Eye (tissue), 1 donor: Measurements from ENCODE around the gene C2orf49.
A peak's percentile ranks its signal among the peaks of the same experiment; 100 is the strongest.

Source experiments
- DNase-seq: peaks from one replicate; pipeline ENCODE4 v3.0.0-alpha.2; 2015

The C2orf49 gene

GRCh38 chr2:105337122-105338019 is at the start of gene C2orf49:
Gene C2orf49, plus strand, starts transcription at chr2:105337540. Its CDS starts 48 bp downstream, at chr2:105337588.
- DNase-seq: peak; percentile 98

GRCh38 chr2:105287692-105288091 is 49.6 kb upstream of the C2orf49 start:
- peak; percentile 37 for DNase-seq

GRCh38 chr2:105288133-105288532 is 49.2 kb upstream of the C2orf49 start:
- DNase-seq: no peak

- no peak for DNase-seq
Measured at GRCh38 chr2:105290981-105291660, 46.2 kb upstream of the C2orf49 start.

GRCh38 chr2:105291981-105292380 is 45.4 kb upstream of the C2orf49 start:
- DNase-seq: no peak

- peak; percentile 22 for DNase-seq
Measured at GRCh38 chr2:105294046-105294445, 43.3 kb upstream of the C2orf49 start.

GRCh38 chr2:105294844-105295481 is 42.4 kb upstream of the C2orf49 start:
- peak; percentile 81 for DNase-seq

GRCh38 chr2:105296017-105296611 is 41.2 kb upstream of the C2orf49 start:
- DNase-seq: peak; percentile 14

GRCh38 chr2:105297216-105297615 is 40.1 kb upstream of the C2orf49 start:
- DNase-seq: no peak

- no peak for DNase-seq
Measured at GRCh38 chr2:105298017-105298416, 39.3 kb upstream of the C2orf49 start.

- DNase-seq: no peak
Measured at GRCh38 chr2:105299290-105299689, 38.0 kb upstream of the C2orf49 start.

GRCh38 chr2:105301646-105302045 is 35.7 kb upstream of the C2orf49 start:
- DNase-seq: no peak

GRCh38 chr2:105307146-105307545 is 30.2 kb upstream of the C2orf49 start:
- no peak for DNase-seq

GRCh38 chr2:105307550-105307949 is 29.8 kb upstream of the C2orf49 start:
- no peak for DNase-seq

- no peak for DNase-seq
Measured at GRCh38 chr2:105307962-105308361, 29.4 kb upstream of the C2orf49 start.

- no peak for DNase-seq
Measured at GRCh38 chr2:105308382-105309146, 28.8 kb upstream of the C2orf49 start.

- peak; percentile 15 for DNase-seq
Measured at GRCh38 chr2:105309147-105309545, 28.2 kb upstream of the C2orf49 start.

- no peak for DNase-seq
Measured at GRCh38 chr2:105313877-105314276, 23.5 kb upstream of the C2orf49 start.

- DNase-seq: no peak
Measured at GRCh38 chr2:105315314-105315713, 22.0 kb upstream of the C2orf49 start.

GRCh38 chr2:105317937-105318336 is 19.4 kb upstream of the C2orf49 start:
- DNase-seq: no peak

GRCh38 chr2:105320651-105321215 is 16.6 kb upstream of the C2orf49 start:
- no peak for DNase-seq
